Stomach smooth muscle (tissue), 2 donors: Measurements from ENCODE around the gene BICDL1.

Experiments used
- H3K27ac ChIP-seq: one replicate; pipeline ENCODE4 v1.7.0; 2013; ENCODE audit warnings: mild to moderate bottlenecking, low read length, inconsistent platforms
- H3K27me3 ChIP-seq, 2 donors: one replicate each; pipeline ENCODE4 v1.7.0; 2013; ENCODE audit warnings: low read length in 2 of 2; ENCODE audit not compliant: insufficient read depth in 2 of 2, control insufficient read depth in 1 of 2
- H3K36me3 ChIP-seq, 2 donors: one replicate each; pipeline ENCODE4 v1.7.0; 2013; ENCODE audit warnings: low read length in 2 of 2; ENCODE audit not compliant: control insufficient read depth in 2 of 2, insufficient read depth in 2 of 2
- H3K4me1 ChIP-seq: one replicate; pipeline ENCODE4 v1.7.0; 2013; ENCODE audit warnings: low read length; ENCODE audit not compliant: control insufficient read depth, insufficient read depth
- H3K4me3 ChIP-seq, 2 donors: one replicate each; pipeline ENCODE4 v1.7.0; 2013; ENCODE audit warnings: low read length in 2 of 2
- H3K9ac ChIP-seq, 2 donors: one replicate each; pipeline ENCODE4 v1.7.0; 2013; ENCODE audit warnings: low read length in 2 of 2, mild to moderate bottlenecking in 1 of 2
- H3K9me3 ChIP-seq, 2 donors: one replicate each; pipeline ENCODE4 v1.7.0; 2013; ENCODE audit warnings: low read length in 2 of 2; ENCODE audit not compliant: control insufficient read depth in 2 of 2
- donor health status: healthy.
- donor health status: Pancreatic carcinoma.

The BICDL1 gene

DNA sequence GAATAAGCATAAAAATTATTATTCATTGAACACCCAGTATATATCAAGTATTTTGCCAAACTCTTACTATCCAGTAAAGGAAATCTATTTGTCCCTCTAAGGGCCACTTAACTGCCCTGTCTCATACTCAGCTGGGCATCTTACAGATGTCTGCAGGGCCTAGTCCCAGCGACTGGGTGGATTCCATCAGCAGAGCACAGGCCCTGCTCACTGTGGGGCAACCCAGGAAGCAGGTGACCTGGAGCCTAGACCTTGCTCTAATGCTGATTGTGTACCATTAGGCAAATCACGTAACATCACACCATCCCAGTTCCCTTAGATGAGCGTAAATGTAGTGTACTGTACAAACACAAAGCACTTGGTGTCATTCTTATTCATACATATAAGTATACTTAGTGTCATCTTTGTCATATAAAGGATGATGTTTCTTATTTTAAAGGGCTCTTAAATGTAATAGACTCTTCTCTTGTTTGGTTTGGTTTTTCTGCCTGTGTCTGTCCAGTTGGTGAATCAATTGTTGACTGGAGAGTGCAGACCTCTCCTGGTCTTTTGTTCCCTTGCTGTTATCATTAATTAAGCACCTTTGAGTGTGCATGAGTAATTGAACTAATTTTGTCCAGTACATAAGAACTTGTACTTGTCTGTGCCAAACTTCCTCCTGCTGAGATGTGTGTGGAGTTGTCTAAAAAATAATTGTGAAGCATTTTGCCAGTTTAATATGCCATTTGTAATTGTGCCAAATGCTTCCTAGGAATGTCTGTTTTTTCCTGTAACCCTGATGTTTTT is 78.2 kb downstream of the BICDL1 start:
- Histone ChIP-seq H3K9me3 (no peaks in the 10 kb centered on the region), H3K4me1 (no peaks in the 10 kb centered on the region), H3K4me3 (no peak overlapping the region), H3K27me3 (peaks cover 7 to 14% of the 10 kb centered on the region in 2 donors), H3K27ac (no peak overlapping the region), H3K9ac (no peak overlapping the region), H3K36me3 (no peaks in the 10 kb centered on the region)

DNA sequence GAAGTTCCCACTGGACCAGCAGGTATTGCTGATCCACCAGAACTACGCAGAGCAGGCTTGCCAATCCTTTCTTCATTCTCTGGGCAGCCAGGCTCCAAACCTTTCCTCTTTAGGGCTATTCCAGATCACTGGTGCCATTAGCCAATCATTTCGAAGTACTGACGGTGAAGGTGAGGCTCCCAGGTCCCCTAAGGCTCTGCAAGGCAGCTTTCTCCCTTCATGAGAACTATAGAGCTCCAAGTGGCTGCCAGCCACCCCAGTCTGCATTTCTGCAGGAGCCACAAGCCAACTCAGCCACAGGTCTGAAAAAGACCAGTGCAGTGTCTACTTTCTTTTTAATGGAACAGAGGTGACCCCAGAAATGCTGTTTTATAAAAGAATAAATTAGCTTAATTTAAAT is 78.9 kb downstream of the BICDL1 start:
- no peak overlapping the region for H3K27ac ChIP-seq
- no peaks in the 10 kb centered on the region for H3K9me3 ChIP-seq
- peaks cover 7 to 9% of the 10 kb centered on the region in 2 donors for H3K27me3 ChIP-seq
- H3K4me3 ChIP-seq = no peak overlapping the region
- H3K9ac ChIP-seq = no peak overlapping the region
- H3K4me1 ChIP-seq = no peaks in the 10 kb centered on the region
- H3K36me3 ChIP-seq = no peaks in the 10 kb centered on the region

DNA sequence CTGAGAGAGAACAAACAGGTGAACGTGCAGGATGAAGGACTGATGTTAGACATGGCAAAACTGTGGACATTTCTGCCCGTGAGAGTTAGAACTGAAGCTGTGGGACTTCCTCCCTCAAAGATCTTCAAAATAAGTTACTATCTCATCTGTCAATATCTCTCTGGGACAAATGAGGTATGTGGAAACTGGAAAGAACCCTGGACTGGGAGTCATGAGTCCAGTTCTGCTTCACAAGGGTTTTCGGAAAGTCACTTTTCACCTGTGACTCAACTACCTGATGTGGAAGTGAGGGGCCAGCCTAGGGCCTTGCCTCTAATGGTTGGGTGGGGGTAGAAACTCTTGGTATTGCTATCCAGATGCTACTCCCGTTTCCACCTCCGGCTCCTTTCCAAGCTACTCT is 80.2 kb downstream of the BICDL1 start:
- Histone ChIP-seq H3K36me3 (no peaks in the 10 kb centered on the region), H3K9ac (no peak overlapping the region), H3K27me3 (peaks cover 4 to 5% of the 10 kb centered on the region in 2 donors)

DNA sequence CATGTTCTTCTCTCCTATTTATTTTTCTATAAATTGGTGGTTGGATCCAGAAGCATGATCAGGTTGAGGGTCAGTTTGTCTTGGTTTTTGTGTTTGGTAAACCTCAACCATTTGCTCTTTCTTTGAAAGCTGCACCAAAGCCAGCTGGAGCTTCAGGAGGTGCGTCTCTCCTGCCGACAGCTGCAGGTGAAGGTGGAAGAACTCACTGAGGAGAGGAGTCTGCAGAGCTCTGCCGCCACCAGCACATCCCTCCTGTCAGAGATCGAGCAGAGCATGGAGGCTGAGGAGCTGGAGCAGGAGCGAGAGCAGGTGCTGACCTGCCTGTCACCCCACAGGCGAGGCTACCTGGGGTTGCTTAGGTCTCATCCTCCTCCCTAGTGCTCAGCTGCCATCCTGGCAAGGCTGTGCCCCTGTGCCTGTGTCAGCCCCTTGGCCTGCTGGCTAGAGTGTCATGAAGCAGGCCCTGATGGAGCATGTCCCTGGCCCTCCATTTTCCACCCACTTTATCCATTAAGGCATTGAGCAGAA is 82.5 kb downstream of the BICDL1 start:
- Histone ChIP-seq H3K9ac (no peak overlapping the region), H3K4me3 (no peak overlapping the region), H3K27me3 (no peaks in the 10 kb centered on the region), H3K4me1 (no peaks in the 10 kb centered on the region), H3K9me3 (no peaks in the 10 kb centered on the region), H3K27ac (no peak overlapping the region), H3K36me3 (no peaks in the 10 kb centered on the region)

More for the DNA sequence above, 80.2 kb downstream of the BICDL1 start:
- Histone ChIP-seq H3K4me1 (no peaks in the 10 kb centered on the region), H3K9me3 (no peaks in the 10 kb centered on the region), H3K27ac (no peak overlapping the region), H3K4me3 (no peak overlapping the region)

DNA sequence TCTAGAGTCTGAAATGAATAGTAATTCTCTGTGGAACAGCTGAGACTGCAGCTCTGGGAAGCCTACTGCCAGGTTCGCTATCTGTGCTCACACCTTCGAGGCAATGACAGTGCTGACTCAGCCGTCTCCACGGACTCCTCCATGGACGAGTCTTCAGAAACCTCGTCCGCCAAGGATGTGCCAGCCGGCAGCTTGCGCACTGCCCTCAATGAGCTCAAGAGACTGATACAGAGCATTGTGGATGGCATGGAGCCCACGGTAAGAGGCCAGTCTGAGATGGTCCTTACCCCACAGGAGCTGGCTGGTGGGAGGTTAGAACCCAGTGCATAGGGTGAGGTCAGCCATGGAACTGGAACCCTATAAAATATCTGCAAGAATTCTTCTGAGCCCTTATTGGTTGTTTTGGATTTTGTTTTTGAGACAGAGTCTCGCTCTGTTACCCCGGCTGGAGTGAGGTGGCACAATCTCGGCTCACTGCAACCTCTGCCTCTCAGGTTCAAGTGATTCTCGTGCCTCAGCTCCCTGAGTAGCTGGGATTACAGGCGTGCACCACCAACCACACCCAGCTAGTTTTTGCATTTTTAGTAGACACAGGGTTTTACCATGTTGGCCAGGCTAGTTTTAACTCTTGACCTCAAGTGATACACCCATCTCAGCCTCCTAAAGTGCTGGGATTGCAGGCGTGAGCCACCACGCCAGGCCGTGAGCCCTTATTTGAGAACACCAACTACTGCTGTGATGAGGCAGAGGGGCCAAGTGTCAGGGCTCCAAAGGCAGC is 83.6 kb downstream of the BICDL1 start:
- Histone ChIP-seq H3K27me3 (no peaks in the 10 kb centered on the region), H3K9me3 (no peaks in the 10 kb centered on the region), H3K27ac (no peak overlapping the region), H3K9ac (no peak overlapping the region), H3K4me3 (no peak overlapping the region), H3K4me1 (no peaks in the 10 kb centered on the region), H3K36me3 (no peaks in the 10 kb centered on the region)

DNA sequence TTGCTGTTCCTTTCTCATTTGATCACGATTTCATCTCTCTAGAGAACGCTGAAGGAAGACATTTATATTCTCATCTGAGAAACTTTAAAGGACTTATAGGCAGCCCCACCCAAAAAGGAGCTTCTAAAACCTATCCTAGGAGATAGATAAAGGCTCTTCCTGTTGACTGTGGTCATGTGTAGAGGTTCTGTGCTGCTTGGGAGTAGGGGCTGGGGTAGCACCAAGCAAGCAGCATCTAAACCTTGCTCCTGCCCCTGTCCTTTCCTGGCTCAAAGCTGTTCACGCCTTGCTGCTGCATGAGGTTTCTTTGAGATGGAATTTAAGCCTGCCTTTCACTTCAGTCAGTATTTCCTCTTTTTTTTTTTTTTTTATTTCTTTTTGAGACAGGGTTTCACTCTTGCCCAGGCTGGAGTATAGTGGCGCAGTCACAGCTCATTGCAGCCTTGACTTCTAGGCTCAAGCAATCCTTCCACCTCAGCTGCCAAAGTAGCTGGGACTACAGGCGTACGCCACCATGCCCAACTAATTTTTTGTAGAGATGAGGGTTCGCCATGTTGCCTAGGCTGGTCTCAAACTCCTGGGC is 86.1 kb downstream of the BICDL1 start:
- Histone ChIP-seq H3K9ac (no peak overlapping the region), H3K4me3 (no peak overlapping the region), H3K27me3 (peaks cover 0 to 2% of the 10 kb centered on the region in 2 donors), H3K4me1 (no peaks in the 10 kb centered on the region), H3K9me3 (no peaks in the 10 kb centered on the region), H3K27ac (no peak overlapping the region), H3K36me3 (no peaks in the 10 kb centered on the region)

DNA sequence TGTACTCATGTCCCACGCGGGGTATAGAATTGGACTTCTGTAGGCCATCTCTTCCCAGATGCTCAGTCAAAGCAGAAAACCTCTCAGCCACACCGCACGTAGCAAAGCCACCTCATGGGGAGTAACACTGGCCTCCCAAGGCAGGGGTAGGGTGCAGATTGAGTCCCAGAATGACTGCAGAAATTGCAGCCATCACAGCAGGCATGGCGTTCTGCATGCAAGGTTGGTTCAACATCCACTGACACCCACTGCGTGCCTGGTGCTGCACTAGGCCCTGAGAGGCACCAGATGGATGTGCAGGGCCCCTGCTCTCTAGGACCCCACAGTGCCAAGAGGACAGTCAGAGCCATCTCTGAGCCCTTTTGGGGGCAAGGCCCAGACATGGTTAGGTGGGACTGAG is 87.6 kb downstream of the BICDL1 start:
- H3K9me3 ChIP-seq = no peaks in the 10 kb centered on the region
- H3K9ac ChIP-seq = no peak overlapping the region
- no peaks in the 10 kb centered on the region for H3K4me1 ChIP-seq
- H3K36me3 ChIP-seq = no peaks in the 10 kb centered on the region
- H3K4me3 ChIP-seq = no peak overlapping the region
- peaks cover 0 to 2% of the 10 kb centered on the region in 2 donors for H3K27me3 ChIP-seq
- no peak overlapping the region for H3K27ac ChIP-seq

DNA sequence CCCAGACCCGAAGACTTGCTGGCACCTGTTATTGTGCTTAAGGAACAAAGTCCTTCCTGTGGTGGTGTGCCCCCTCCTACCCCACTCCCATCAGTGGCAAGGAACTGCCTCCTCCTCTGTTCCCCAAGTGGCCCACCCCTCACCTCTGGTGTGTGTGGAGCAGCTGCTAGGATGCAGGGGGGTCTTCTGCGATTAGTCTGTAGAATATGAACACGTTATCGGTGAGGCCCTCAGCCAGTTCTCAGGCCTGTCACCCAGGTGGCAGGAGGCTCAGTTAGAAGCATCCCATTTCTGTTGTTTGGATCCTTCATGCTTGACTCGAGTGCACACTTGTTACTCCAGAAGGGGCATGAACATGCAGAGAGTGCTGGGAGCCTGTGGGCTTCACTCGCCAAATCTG is 88.2 kb downstream of the BICDL1 start:
- H3K36me3 ChIP-seq = no peaks in the 10 kb centered on the region
- H3K9me3 ChIP-seq = no peaks in the 10 kb centered on the region
- no peak overlapping the region for H3K9ac ChIP-seq
- peaks cover 0 to 2% of the 10 kb centered on the region in 2 donors for H3K27me3 ChIP-seq
- no peak overlapping the region for H3K27ac ChIP-seq
- no peak overlapping the region for H3K4me3 ChIP-seq
- H3K4me1 ChIP-seq = no peaks in the 10 kb centered on the region

DNA sequence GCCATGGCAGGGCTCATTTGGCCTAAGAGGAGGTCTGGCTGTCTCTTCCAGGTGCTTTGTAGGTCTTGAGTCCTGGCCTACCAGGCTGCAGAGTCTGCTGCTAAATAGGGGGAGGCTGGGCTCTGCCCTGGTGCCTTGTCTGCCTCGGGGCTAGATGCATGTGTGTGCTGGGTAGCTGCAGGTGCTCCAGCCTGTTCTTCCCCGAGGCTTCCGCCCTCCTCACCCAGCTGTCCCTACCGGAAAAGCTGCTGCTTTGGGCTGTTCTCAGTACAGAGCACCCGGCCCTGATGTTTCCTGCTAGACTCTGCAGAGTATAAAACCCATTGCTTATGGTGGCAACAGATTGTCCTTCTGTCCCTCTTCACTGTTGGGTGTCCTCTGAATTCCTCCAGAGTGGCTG is 89.8 kb downstream of the BICDL1 start:
- peaks cover 0 to 2% of the 10 kb centered on the region in 2 donors for H3K27me3 ChIP-seq
- no peaks in the 10 kb centered on the region for H3K9me3 ChIP-seq
- no peaks in the 10 kb centered on the region for H3K36me3 ChIP-seq
- H3K4me1 ChIP-seq = no peaks in the 10 kb centered on the region
- no peak overlapping the region for H3K9ac ChIP-seq
- H3K4me3 ChIP-seq = no peak overlapping the region
- H3K27ac ChIP-seq = no peak overlapping the region

DNA sequence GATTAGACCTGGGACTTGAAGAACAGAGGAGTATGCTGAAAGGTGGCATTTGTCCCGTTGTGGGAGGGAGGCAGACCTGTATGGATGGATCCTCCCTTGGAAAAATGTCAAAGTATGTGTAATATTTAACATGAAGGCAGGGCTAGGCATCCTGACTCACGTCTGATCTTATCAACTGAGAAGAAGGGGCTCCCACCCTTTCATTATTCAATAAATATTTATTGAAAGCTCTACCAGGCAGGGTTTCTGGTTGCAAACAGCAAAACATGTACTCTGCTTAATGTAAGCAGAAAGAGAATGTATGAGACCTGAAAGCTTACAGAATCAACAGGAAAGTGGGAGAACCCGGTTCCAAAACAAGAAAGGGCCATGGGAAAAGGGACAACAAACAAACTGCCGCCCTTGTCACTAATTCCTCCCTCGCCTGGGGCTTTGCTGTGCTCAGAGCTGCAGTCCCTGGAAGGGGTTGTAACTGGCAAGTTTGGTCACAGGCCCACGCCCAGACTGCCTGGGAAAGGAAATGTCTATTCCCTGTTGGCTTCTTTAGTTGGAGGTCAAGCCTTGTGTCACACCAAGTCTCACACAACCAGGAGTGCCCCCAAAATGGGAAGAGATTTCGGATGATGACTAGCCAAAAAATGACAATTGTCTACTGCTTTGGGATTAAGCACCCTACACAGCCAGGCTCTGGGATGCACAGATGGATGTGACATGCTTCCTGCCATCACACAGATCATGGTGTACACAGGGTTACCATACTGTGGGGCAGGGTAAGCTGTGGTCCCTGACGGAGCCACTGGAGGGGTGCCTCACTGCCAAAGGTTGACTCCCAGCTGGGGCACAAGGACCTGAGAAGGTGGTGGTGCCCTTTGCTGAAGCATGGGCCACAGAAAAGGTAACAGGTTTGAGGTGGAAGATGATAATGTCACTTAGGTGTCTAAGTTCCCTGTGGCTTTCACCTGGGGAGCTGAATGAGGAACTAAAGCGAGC is 90.7 kb downstream of the BICDL1 start:
- no peak overlapping the region for H3K9ac ChIP-seq
- peaks cover 0 to 2% of the 10 kb centered on the region in 2 donors for H3K27me3 ChIP-seq
- H3K4me1 ChIP-seq = no peaks in the 10 kb centered on the region
- H3K4me3 ChIP-seq = no peak overlapping the region
- H3K9me3 ChIP-seq = no peaks in the 10 kb centered on the region
- H3K36me3 ChIP-seq = no peaks in the 10 kb centered on the region
- H3K27ac ChIP-seq = no peak overlapping the region
